H7 (cell line): ENCODE data around the gene RETSAT. TPM values are rescaled to one million over a fixed set of nuclear protein-coding genes. Genes with fewer than 3 reads are reported as not detected.
"Not testable (repeated sequence)": the region's sequence is repeated elsewhere in the genome, so short reads cannot be mapped to it uniquely, and the experiment has no call there.

Source experiments
- DNase-seq: peaks from one replicate; pipeline ENCODE4 v3.0.0; 2012
- H3K27me3 ChIP-seq: 2 replicates; pipeline ENCODE4 v1.6.0; 2011; ENCODE audit warnings: mild to moderate bottlenecking, low read length; ENCODE audit not compliant: control insufficient read depth, insufficient read depth
- H3K36me3 ChIP-seq: replicated peaks from 2 replicates; pipeline ENCODE4 v1.5.1; 2011; ENCODE audit warnings: low read length; ENCODE audit not compliant: control insufficient read depth, insufficient read depth
- H3K4me3 ChIP-seq: 2 replicates; pipeline ENCODE4 v1.5.1; 2011; ENCODE audit warnings: low read depth, mild to moderate bottlenecking, control low read depth, low read length, moderate library complexity; ENCODE audit not compliant: insufficient read depth
- total RNA-seq: library from RNA; depleted of rRNA; stranded (reverse); fragments of >200 nt; shearing (Covaris generic); gene quantifications from 2 replicates; pipeline ENCODE4 v1.2.3, GENCODE V29; 2014

Gene RETSAT
- total RNA-seq, 1 experiment from 2014 or later = 18.5 TPM

- Histone ChIP-seq H3K36me3 (peaks cover 13% of the 10 kb centered on the region), H3K27me3 (no peaks in the 10 kb centered on the region), H3K4me3 (no peak overlapping the region)
- DNase-seq = peak; percentile 89
Observed at GRCh38 chr2:85390941-85391669, 36.8 kb upstream of the RETSAT start.

DNA sequence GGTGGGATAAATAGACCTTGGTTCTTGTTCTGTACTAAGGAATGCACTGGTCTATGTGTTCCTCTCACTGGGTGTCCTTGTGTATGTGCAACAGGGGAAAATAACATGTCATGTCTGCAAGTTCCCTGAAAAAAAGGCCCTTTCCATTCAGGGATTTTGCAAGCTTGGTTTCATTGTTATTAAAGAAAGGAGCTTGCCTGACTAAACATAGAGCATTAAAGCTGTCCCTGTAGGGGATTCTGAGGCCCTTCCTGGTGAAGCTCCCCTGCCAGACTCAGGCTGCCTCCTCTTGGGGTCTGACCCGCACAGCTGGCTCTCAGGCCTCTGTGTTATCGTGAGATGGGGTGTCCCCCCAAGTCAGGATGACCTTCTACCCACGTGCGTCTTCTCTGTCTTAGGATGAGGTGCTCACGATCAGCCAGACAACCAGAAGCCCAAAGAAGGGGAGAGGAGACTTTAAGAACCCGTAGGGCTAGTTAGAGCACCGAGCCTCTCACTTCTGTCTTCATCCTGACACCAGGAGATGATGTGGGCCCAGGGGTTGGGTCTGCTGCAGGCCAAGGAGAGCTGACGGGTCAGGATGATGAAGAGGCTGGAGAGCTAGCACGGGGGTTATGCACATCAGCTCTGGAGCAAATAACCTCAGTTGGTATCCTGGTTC lies 34.7 kb upstream of the RETSAT start:
- Histone ChIP-seq H3K36me3 (peaks cover 7% of the 10 kb centered on the region), H3K4me3 (no peak overlapping the region), H3K27me3 (no peaks in the 10 kb centered on the region)
- DNase-seq = peak; percentile 18

GRCh38 chr2:85387754-85388153 lies 33.4 kb upstream of the RETSAT start:
- DNase-seq = no peak
- Histone ChIP-seq H3K27me3 (no peaks in the 10 kb centered on the region), H3K36me3 (peaks cover 5% of the 10 kb centered on the region), H3K4me3 (no peak overlapping the region)

- H3K27me3 ChIP-seq = no peaks in the 10 kb centered on the region
- H3K36me3 ChIP-seq = peaks cover 5% of the 10 kb centered on the region
- no peak for DNase-seq
- no peak overlapping the region for H3K4me3 ChIP-seq
Observed at GRCh38 chr2:85385746-85386145, 31.4 kb upstream of the RETSAT start.

DNA sequence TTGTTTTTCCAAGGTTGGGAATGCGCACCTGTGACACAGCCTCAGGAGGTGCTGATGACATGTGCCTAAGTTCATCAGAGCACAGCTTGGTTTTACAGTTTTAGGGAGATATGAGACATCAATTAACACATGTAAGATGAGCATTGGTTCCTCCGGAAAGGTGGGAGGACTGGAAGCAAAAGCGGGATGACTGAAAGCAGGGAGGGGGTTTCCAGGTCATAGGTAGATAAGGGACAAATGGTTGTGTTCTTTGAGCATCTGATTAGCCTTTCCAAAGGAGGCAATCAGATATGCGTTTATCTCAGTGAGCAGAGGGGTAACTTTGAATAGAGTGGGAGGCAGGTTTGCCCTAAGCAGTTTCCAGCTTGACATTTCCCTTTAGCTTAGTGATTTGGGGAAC lies 29.5 kb upstream of the RETSAT start:
- Histone ChIP-seq H3K27me3 (no peaks in the 10 kb centered on the region), H3K36me3 (peaks cover 4% of the 10 kb centered on the region), H3K4me3 (no peak overlapping the region)
- no peak for DNase-seq

DNA sequence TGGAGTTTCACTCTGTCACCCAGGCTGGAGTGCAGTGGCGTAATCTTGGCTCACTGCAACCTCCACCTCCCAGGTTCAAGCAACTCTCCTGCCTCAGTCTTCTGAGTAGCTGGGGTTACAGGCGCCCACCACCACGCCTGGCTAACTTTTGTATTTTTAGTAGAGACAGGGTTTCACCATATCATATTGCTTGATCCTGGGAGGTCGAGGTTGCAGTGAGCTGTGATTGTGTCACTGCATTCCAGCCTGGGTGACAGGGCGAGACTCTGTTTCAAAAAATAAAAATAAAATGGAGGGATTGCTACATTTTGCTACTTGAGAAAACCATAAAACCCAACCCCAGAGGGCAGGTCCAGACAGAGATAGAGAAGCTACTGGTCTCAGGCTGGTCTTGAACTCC lies 28.8 kb upstream of the RETSAT start:
- H3K27me3 ChIP-seq, H3K36me3 ChIP-seq, H3K4me3 ChIP-seq, DNase-seq: not testable (repeated sequence)

GRCh38 chr2:85380048-85380447 lies 25.7 kb upstream of the RETSAT start:
- no peaks in the 10 kb centered on the region for H3K27me3 ChIP-seq
- H3K36me3 ChIP-seq = no peaks in the 10 kb centered on the region
- no peak overlapping the region for H3K4me3 ChIP-seq
- no peak for DNase-seq

- H3K36me3 ChIP-seq = no peaks in the 10 kb centered on the region
- no peak for DNase-seq
- no peak overlapping the region for H3K4me3 ChIP-seq
- no peaks in the 10 kb centered on the region for H3K27me3 ChIP-seq
Observed at GRCh38 chr2:85378257-85378656, 23.9 kb upstream of the RETSAT start.

DNA sequence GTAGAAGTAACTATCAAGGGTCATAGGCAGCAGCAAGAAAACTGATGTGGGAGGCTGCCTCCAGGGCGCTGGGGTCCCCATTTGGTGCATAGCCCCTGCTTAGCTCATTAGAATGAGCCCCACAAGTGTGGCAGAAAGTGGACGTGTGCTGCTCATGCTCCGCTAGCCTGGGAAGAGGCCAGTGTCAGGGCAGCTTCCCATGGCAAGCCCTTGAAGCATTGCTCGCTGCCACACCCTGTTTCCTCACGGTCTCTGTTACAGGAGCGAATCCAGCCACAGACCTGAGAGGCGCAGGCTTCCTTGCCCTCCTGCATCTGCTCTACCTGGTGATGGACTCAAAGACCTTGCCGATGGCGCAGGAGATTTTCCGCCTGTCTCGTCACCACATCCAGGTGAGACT lies 22.8 kb upstream of the RETSAT start:
- Histone ChIP-seq H3K4me3 (no peak overlapping the region), H3K36me3 (no peaks in the 10 kb centered on the region), H3K27me3 (no peaks in the 10 kb centered on the region)
- peak; percentile 2 for DNase-seq

DNA sequence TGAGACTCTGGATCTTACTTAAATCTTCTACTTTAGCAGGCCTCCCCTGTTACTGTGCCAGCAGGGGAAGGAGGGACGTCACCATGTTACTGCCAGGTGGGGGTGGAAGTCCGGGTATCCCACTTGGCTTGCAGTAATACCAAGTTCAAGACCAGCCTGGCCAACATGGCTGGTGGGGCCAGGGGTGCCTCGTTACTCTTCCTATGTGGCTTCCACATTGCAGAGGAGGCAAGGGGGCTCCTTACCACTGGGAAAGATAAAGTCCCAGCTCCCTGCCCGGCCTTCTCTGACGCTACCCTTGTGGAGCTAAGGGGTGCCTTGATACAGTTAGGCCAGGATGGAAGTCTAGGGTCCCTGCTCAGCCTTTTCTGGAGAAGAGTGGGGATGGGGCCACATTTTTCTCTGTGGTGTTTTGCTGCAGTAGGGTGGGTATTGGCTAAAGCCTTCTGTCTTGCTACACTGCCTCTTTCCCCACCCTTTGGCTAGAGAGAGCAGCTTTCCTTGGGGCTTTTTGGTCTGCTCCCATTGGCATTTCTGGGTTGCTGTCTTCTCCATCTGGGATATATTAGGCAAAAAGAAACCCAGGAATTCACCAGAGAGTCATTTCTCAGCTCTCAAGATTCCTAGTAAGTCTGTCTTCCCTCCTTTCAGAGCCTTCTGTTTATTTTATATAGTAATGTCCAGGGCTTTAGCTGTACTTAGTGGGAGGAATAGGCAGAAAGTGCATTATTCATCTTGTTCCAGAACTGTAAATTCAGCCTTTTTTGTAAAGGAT lies 22.1 kb upstream of the RETSAT start:
- H3K27me3 ChIP-seq = no peaks in the 10 kb centered on the region
- H3K36me3 ChIP-seq = no peaks in the 10 kb centered on the region
- DNase-seq = no peak
- H3K4me3 ChIP-seq = no peak overlapping the region

DNA sequence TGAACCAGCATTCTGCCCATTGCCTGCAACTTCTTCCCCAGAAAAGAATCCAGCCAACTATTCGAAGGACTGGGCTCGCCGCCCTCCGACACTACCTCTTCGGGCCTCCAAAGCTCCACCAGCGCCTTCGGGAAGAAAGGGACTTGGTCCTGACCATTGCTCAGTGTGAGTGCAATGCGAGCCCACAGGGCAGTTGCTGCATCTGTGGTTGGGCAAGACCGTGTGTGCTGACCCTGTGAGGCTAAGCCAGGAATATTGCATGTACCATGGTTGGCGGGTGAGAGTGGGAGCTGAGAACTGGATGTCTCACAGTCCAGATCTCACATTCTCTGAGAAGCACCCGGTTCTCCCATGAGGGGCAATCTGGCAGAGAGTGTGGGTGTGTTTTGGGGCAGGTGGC lies 16.7 kb upstream of the RETSAT start:
- Histone ChIP-seq H3K27me3 (no peaks in the 10 kb centered on the region), H3K36me3 (no peaks in the 10 kb centered on the region), H3K4me3 (no peak overlapping the region)
- DNase-seq = no peak

DNA sequence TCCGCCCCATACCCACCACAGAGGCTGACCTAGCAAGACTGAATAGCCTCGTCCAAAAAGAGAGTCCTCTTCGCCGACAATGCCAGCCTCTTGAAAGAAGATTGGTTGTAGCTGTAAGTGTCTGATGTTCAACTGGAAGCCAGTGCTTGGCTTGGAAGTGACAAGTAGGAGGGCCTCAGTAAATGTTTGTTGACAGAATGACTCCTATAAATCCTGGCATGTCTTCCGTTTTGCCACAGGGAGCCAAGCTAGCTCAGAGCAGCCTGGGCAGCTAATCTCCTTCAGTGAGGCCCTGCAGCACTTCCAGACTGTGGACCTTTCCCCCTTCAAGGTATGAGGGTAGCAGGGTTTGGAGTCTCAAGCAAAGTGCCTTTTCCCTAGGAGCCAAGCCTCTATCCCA lies 15.2 kb upstream of the RETSAT start:
- no peaks in the 10 kb centered on the region for H3K27me3 ChIP-seq
- no peaks in the 10 kb centered on the region for H3K36me3 ChIP-seq
- DNase-seq = no peak
- no peak overlapping the region for H3K4me3 ChIP-seq

DNA sequence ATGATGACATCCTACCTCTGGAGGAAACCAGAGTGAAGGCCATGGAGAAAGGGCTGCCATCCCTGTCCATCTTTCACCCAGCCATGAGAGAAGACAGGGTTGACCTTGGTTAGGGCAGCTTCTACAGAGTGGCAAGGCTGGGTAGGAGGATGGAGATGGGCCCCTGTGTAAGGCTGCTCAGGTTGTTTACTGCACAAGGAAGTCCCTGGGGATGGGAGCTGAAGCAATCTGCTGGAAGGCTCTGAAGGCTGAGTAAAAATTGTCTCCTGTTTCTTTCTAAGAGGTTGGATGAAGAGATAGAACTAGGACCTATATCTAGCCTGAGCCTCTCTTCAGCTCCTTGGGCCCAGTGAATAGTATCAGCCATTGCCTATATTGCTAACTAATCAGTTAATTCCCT lies 14.6 kb upstream of the RETSAT start:
- DNase-seq = no peak
- Histone ChIP-seq H3K4me3 (no peak overlapping the region), H3K36me3 (no peaks in the 10 kb centered on the region), H3K27me3 (no peaks in the 10 kb centered on the region)

- Histone ChIP-seq H3K36me3 (no peaks in the 10 kb centered on the region), H3K4me3 (no peak overlapping the region)
- DNase-seq = peak; percentile 14
Observed at GRCh38 chr2:85367180-85367579, 12.9 kb upstream of the RETSAT start.

More at GRCh38 chr2:85367180-85367579, 12.9 kb upstream of the RETSAT start:
- H3K27me3 ChIP-seq = no peaks in the 10 kb centered on the region
